ENCODE measurements around the gene CABP2.

The CABP2 gene

DNA sequence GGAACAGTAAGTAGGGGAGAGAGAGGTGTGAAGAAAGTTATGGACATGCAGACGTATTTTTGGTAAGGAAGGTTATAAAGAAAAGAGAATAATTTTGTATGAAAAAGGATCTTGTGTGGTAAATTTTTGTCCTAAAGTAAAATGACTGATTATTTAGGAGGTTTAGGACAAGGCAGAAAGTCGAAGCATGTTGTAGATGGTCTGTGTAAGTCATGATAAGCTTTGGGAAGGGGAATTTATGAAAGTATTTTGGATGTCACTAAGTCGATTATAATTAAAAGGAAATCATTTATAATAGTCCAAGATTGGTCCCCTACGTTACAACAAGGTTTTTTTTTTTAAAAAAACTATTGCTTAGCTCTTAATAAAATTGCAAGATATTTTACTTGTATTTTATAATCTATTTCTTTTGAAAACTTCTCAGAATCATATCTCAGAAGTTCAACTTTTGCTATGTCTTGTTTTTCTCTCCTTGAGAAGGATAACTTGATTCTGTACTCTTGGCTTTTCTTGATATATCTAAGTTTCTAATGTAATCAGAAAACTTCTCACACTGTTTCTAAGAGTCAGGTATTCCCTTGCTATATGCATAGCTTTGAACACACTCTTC, 10.9 kb upstream of the CABP2 start:
- TF ChIP-seq, protein P1, sequence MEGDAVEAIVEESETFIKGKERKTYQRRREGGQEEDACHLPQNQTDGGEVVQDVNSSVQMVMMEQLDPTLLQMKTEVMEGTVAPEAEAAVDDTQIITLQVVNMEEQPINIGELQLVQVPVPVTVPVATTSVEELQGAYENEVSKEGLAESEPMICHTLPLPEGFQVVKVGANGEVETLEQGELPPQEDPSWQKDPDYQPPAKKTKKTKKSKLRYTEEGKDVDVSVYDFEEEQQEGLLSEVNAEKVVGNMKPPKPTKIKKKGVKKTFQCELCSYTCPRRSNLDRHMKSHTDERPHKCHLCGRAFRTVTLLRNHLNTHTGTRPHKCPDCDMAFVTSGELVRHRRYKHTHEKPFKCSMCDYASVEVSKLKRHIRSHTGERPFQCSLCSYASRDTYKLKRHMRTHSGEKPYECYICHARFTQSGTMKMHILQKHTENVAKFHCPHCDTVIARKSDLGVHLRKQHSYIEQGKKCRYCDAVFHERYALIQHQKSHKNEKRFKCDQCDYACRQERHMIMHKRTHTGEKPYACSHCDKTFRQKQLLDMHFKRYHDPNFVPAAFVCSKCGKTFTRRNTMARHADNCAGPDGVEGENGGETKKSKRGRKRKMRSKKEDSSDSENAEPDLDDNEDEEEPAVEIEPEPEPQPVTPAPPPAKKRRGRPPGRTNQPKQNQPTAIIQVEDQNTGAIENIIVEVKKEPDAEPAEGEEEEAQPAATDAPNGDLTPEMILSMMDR (IDR thresholded peaks at IDR 0.05): no peak

DNA sequence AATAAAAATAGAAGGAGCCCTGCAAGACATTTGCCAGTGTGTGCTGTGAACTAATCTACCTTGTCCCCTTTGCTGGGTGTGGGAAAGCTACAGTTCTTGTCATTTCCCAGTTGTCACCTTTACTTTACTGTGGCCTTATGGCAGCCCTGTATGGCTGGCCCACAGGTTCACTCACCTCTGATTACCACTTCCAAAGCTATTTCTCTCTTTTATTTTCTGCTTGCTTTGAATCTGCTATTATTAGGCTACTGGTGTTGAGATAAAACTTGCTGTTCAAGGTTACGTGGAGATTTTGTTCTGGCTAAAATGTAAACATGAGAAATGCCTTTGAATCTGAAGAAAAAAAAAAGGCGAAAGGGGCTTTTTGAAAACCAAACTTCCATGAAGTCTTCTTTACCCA, 9.6 kb upstream of the CABP2 start:
- TF ChIP-seq, protein P1 (IDR thresholded peaks at IDR 0.05): no peak

DNA sequence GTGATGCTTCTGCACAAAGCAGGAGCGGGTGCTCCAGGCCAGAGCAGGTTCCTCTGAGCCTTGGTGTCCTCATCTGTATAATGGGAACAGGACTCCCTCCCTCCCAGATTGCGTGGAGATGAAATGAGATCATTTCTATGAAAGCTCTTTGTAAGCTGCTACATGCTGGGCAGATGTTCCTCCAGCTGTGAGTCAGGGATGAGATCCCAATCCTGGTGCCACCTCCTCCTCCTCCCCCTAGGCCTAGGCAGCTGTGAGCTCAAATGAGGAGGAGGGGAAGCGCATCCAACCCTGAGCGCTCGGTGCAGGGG, 7.0 kb upstream of the CABP2 start:
- TF ChIP-seq, protein P1 (IDR thresholded peaks at IDR 0.05): no peak

DNA sequence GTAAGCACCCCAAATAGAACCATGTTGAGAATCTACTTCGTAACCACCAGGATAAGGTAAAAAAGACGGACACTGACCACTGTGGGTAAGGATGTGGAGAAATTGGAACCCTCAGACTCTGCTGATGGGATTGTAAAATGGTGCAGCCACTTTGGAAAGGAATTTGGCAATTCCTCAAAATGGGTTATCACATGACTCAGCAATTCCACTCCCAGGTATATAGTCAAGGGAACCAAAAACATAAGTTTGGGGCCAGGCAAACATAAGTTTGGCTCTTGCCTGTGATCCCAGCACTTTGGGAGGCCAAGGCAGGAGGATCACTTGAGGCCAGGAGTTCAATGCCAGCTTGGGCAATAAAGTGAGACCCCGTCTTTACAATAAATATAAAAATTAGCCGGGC, 5.1 kb upstream of the CABP2 start:
- TF ChIP-seq, protein P1 (IDR thresholded peaks at IDR 0.05): no peak

DNA sequence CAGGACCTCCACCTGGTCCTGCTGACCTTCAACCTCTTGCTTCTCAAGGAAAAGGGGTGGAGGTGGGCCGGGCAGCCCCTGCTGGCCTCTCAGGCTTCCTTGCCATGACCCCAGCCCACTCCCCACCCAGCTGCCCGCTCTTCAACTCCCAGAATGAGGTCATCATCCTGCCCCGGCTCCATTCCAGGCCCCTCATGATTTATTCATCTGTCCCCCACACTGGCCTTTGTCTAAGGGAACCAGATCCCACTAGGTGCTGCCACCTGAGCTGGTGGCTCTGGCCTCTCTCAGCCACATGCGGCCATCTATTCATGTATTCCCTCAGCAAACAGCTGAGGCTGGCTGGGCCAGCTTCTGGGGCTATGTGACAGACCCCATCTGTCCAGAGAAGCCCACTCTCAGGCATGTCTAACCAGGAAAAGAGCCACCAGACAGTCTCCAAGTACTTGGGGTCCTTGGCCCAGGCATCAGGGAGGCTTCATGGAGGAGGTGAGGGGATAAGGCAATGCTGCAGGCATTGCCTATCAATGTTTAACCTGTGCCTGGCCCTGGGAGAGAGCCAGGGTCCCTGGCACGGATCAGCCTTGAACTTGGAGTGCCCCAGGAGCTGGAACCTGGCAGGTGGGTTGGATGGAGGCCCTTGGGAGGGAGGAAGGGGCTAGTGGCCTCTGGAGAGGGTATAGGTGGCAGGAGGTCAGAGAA, 2.2 kb upstream of the CABP2 start:
- TF ChIP-seq, protein P1 (IDR thresholded peaks at IDR 0.05): no peak

DNA sequence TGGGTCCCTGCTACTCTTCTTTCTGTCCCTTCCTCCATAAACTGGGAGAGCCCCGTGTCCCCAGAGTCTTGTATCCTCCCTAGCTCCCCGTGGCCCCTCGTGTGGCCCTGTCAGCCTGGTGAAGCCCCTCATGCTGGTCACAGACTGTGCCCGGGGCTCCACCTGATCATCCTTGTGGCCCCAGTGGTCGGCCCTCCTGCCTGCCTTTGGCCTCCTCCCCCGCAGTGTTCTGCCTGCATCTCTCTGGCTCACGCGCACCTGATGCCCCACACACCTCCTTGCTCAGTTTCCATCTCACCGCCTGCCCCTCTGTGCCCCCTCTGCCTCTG, 1.2 kb upstream of the CABP2 start:
- TF ChIP-seq, protein P1 (IDR thresholded peaks at IDR 0.05): no peak

DNA sequence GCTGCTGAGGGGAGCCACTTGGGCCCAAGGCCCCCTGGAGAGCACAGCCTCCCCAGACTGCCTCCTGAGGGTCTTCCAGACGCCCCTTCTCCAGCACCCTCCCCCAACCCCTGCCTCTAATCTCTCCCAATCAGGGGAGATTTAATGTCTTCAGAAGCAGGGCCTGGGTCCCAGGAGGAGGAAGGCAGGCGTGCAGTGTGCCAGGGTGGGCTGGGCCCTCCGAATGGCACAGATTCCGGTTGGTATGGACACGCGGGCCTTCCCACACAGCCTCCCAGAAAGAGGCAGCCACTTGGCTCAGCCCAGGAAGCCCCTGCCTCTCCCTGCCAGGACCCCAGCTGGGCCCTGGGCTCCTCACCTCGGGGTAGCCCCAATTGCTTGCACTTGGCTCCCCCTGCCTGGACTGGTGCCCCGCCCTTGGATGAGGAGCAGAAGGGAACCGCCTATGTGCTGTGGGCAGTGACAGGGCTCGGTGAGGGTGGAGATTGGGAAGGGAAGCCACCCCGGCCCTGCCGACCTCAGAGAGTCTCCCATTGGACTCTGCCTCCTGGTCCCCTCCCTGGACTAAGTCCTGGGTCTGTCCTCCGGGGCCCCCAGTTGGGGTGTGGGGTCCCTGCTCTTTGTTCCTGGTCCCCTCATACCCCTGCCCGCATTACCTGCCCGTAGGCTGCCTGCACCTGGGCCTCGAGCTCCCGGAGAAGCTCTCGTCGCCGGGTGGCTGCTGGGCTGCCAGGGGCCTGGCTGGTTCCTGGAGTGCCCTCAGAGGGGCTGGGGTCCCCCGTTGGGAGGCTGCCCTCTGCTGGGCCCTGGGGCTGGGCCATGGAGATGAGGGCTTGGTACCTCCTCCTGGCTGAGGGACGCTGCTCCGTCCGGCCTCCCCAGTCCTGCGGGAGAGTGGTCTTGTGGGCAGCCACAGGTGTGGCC, 572 bp upstream of the CABP2 start:
- TF ChIP-seq, protein P1 (IDR thresholded peaks at IDR 0.05): no peak

Data from LNCAP (cell line).